Measurements from ENCODE around the gene TSPAN2. TPM values are rescaled to one million over a fixed set of nuclear protein-coding genes. Genes with fewer than 3 reads are reported as not detected.

Gene TSPAN2
- polyA plus RNA-seq, 1 donor from 2014 or later = 34.4 TPM

DNA sequence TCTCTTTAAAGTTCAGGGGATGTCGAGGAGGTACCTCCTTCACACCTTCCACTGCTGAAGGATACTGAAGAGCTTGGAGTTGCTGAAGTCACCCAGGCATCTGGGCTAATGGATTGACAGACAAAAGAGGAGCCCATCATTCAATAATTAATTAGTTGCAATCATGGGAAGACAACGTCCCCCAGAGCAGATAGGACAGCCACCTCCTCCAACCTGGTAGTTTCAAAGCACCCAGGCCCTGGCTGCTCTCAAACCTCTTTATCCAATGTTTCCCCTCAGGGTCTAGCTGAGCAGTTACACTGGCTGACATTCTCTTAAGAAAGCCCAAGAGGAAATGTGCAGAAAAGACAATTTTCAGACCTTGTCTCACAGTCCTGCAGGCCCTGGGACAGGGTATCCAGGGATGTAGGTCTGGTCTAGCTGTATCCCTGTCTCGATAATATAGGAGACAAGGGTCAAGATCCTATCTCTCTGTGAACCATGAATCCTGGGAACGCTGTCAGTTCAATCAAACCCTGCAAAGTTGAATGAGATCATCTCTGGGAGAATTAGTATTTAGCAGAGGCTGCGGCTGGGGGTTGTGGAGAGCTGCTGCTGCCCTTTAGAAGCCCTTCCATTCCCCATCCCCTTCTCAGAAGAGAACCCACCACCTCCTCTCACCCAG lies 1.1 kb downstream of the TSPAN2 start:
- peak overlapping the region; percentile 82 for H3K4me3 ChIP-seq (ENCODE audit: low read length)
- no peaks in the 10 kb centered on the region for H3K9me3 ChIP-seq (ENCODE audit: low read length)
- H3K4me2 ChIP-seq (ENCODE audit: low read length) = peak overlapping the region; percentile 52
- H4K20me1 ChIP-seq (ENCODE audit: insufficient read depth) = no peaks in the 10 kb centered on the region
- peak overlapping the region; percentile 79 for H3K9ac ChIP-seq (ENCODE audit: low read length)
- TF ChIP-seq EZH2 (IDR thresholded peaks at IDR 0.05; ENCODE audit: borderline replicate concordance, insufficient read depth, low read length, poor library complexity, severe bottlenecking) (no peak), SMC3 (conservative IDR thresholded peaks at IDR 0.05; ENCODE audit: poor library complexity) (no peak), MXI1 (conservative IDR thresholded peaks at IDR 0.05; ENCODE audit: poor library complexity, severe bottlenecking) (no peak), CTCF (IDR thresholded peaks at IDR 0.05; ENCODE audit: poor library complexity, severe bottlenecking) (no peak), RAD21 (conservative IDR thresholded peaks at IDR 0.05) (no peak), TAF1 (IDR thresholded peaks at IDR 0.05; ENCODE audit: low read depth) (no peak), EP300 (conservative IDR thresholded peaks at IDR 0.05; ENCODE audit: poor library complexity, severe bottlenecking) (no peak), POLR2AphosphoS5 (IDR thresholded peaks at IDR 0.05) (no peak)
- TF ChIP-seq, protein P1, sequence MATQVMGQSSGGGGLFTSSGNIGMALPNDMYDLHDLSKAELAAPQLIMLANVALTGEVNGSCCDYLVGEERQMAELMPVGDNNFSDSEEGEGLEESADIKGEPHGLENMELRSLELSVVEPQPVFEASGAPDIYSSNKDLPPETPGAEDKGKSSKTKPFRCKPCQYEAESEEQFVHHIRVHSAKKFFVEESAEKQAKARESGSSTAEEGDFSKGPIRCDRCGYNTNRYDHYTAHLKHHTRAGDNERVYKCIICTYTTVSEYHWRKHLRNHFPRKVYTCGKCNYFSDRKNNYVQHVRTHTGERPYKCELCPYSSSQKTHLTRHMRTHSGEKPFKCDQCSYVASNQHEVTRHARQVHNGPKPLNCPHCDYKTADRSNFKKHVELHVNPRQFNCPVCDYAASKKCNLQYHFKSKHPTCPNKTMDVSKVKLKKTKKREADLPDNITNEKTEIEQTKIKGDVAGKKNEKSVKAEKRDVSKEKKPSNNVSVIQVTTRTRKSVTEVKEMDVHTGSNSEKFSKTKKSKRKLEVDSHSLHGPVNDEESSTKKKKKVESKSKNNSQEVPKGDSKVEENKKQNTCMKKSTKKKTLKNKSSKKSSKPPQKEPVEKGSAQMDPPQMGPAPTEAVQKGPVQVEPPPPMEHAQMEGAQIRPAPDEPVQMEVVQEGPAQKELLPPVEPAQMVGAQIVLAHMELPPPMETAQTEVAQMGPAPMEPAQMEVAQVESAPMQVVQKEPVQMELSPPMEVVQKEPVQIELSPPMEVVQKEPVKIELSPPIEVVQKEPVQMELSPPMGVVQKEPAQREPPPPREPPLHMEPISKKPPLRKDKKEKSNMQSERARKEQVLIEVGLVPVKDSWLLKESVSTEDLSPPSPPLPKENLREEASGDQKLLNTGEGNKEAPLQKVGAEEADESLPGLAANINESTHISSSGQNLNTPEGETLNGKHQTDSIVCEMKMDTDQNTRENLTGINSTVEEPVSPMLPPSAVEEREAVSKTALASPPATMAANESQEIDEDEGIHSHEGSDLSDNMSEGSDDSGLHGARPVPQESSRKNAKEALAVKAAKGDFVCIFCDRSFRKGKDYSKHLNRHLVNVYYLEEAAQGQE (IDR thresholded peaks at IDR 0.05; ENCODE audit: borderline replicate concordance) = no peak
- no peaks in the 10 kb centered on the region for H3K36me3 ChIP-seq (ENCODE audit: insufficient read depth, low read length)
- H3K79me2 ChIP-seq (replicated peaks; ENCODE audit: insufficient read depth, low read length) = no peaks in the 10 kb centered on the region
- no peaks in the 10 kb centered on the region for H3F3A ChIP-seq (ENCODE audit: insufficient read depth, low read length, poor library complexity, severe bottlenecking)
- H3K27me3 ChIP-seq (ENCODE audit: insufficient read depth, low read depth, low read length) = peaks cover 3% of the 10 kb centered on the region
- H3K9me2 ChIP-seq (ENCODE audit: insufficient read depth, low read length) = no peaks in the 10 kb centered on the region
- H3K27ac ChIP-seq (ENCODE audit: low read length) = peak overlapping the region; percentile 53
- H2AFZ ChIP-seq (ENCODE audit: low read depth, low read length) = no peak overlapping the region

- TF ChIP-seq EP300 (conservative IDR thresholded peaks at IDR 0.05; ENCODE audit: poor library complexity, severe bottlenecking) = no peak
- TF ChIP-seq CTCF (IDR thresholded peaks at IDR 0.05; ENCODE audit: poor library complexity, severe bottlenecking) = no peak
- TF ChIP-seq TAF1 (IDR thresholded peaks at IDR 0.05; ENCODE audit: low read depth) = no peak
- TF ChIP-seq SMC3 (conservative IDR thresholded peaks at IDR 0.05; ENCODE audit: poor library complexity) = no peak
- TF ChIP-seq MXI1 (conservative IDR thresholded peaks at IDR 0.05; ENCODE audit: poor library complexity, severe bottlenecking) = no peak
- no peak for TF ChIP-seq EZH2 (IDR thresholded peaks at IDR 0.05; ENCODE audit: borderline replicate concordance, insufficient read depth, low read length, poor library complexity, severe bottlenecking)
- TF ChIP-seq POLR2AphosphoS5 (IDR thresholded peaks at IDR 0.05) = no peak
- TF ChIP-seq RAD21 (conservative IDR thresholded peaks at IDR 0.05) = no peak
- TF ChIP-seq, protein P1 (IDR thresholded peaks at IDR 0.05; ENCODE audit: borderline replicate concordance) = no peak
- Histone ChIP-seq H2AFZ (ENCODE audit: low read depth, low read length) (no peak overlapping the region), H3F3A (ENCODE audit: insufficient read depth, low read length, poor library complexity, severe bottlenecking) (no peaks in the 10 kb centered on the region), H3K36me3 (ENCODE audit: insufficient read depth, low read length) (no peaks in the 10 kb centered on the region), H3K27ac (ENCODE audit: low read length) (no peak overlapping the region), H3K27me3 (ENCODE audit: insufficient read depth, low read depth, low read length) (peaks cover 3% of the 10 kb centered on the region), H3K4me3 (ENCODE audit: low read length) (no peak overlapping the region), H4K20me1 (ENCODE audit: insufficient read depth) (no peaks in the 10 kb centered on the region), H3K9me3 (ENCODE audit: low read length) (no peaks in the 10 kb centered on the region), H3K4me2 (ENCODE audit: low read length) (no peak overlapping the region), H3K9ac (ENCODE audit: low read length) (no peak overlapping the region), H3K79me2 (replicated peaks; ENCODE audit: insufficient read depth, low read length) (no peaks in the 10 kb centered on the region), H3K9me2 (ENCODE audit: insufficient read depth, low read length) (no peaks in the 10 kb centered on the region)
Observed at GRCh38 chr1:115086176-115086830, 3.0 kb downstream of the TSPAN2 start.

All from neural cell (in vitro differentiated cells).